ENCODE measurements around the gene TSFM. TPM values are rescaled to one million over a fixed set of nuclear protein-coding genes. Genes with fewer than 3 reads are reported as not detected.

TSFM gene
- 16.6 and 27.2 TPM in 2 replicates for total RNA-seq

GRCh38 chr12:57782608-57783465, at the start of gene TSFM:
TSS of gene TSFM (plus strand) at chr12:57782787. CDS start at chr12:57782802, 15 bp downstream.

GRCh38 chr12:57738661-57739237, 43.8 kb upstream of the TSFM start, which contains the start of gene AGAP2:
TSS of gene AGAP2 (minus strand) at chr12:57738742. CDS start at chr12:57738246, 496 bp downstream.

GRCh38 chr12:57744777-57745484, 37.7 kb upstream of the TSFM start, which contains the start of gene TSPAN31:
TSS of gene TSPAN31 (plus strand) at chr12:57745039. CDS start at chr12:57745155, 116 bp downstream.

GRCh38 chr12:57751788-57752667, 30.6 kb upstream of the TSFM start, which contains the start of gene CDK4:
TSS of gene CDK4 (minus strand) at chr12:57752310. CDS start at chr12:57751717, 593 bp downstream.

GRCh38 chr12:57754411-57755193, 28.0 kb upstream of the TSFM start, which contains the start of gene MARCHF9:
TSS of gene MARCHF9 (plus strand) at chr12:57755103. CDS start at chr12:57755529, 426 bp downstream.

GRCh38 chr12:57766464-57767304, 15.9 kb upstream of the TSFM start, which contains the start of gene CYP27B1:
TSS of gene CYP27B1 (minus strand) at chr12:57767078. CDS start at chr12:57767041, 37 bp downstream.

GRCh38 chr12:57771873-57772428, 10.6 kb upstream of the TSFM start, which contains the start of gene METTL1:
TSS of gene METTL1 (minus strand) at chr12:57772105. CDS start at chr12:57772083, 22 bp downstream.

GRCh38 chr12:57772429-57773322, 9.9 kb upstream of the TSFM start, which contains the start of gene EEF1AKMT3:
TSS of gene EEF1AKMT3 (plus strand) at chr12:57772614. CDS start at chr12:57772725, 111 bp downstream.

GRCh38 chr12:57846577-57847319, 64.2 kb downstream of the TSFM start, which contains the start of gene CTDSP2:
TSS of gene CTDSP2 (minus strand) at chr12:57846729. CDS start at chr12:57846435, 294 bp downstream.

Small RNA genes lying within 50 kb of the gene (small RNA-seq; reads per million reads assigned to genes)
- gene MIR26A2 (1.9 reads per million, percentile 79 among the genes with 10 or more reads in this experiment), gene RNU6-1083P (not detected)

Other genes with a start within 250 kb of the TSFM start
- gene DCTN2, start 235.6 kb upstream of the TSFM start, total RNA-seq = 89.3 and 95.6 TPM in 2 replicates
- under 0.01 and 0.20 TPM in 2 replicates for gene KIF5A, start 232.7 kb upstream of the TSFM start, total RNA-seq
- gene PIP4K2C, start 191.6 kb upstream of the TSFM start, total RNA-seq = 1.8 and 2.6 TPM in 2 replicates
- 0.78 and 3.7 TPM in 2 replicates for gene DTX3, start 178.0 kb upstream of the TSFM start, total RNA-seq
- 0.98 and 4.0 TPM in 2 replicates for gene ARHGEF25, start 171.4 kb upstream of the TSFM start, total RNA-seq
- gene B4GALNT1, start 149.6 kb upstream of the TSFM start, total RNA-seq = under 0.01 and 0.20 TPM in 2 replicates
- gene OS9, start 88.7 kb upstream of the TSFM start, total RNA-seq = 80.9 and 99.9 TPM in 2 replicates
- gene AGAP2, start 44.0 kb upstream of the TSFM start, total RNA-seq = under 0.01 and 0.39 TPM in 2 replicates
- 23.3 and 28.3 TPM in 2 replicates for gene TSPAN31, start 37.7 kb upstream of the TSFM start, total RNA-seq
- 238 and 247 TPM in 2 replicates for gene CDK4, start 30.5 kb upstream of the TSFM start, total RNA-seq
- gene MARCHF9, start 27.7 kb upstream of the TSFM start, total RNA-seq = 1.2 and 1.8 TPM in 2 replicates
- 0.39 and 1.1 TPM in 2 replicates for gene CYP27B1, start 15.7 kb upstream of the TSFM start, total RNA-seq
- 8.1 and 8.2 TPM in 2 replicates for gene METTL1, start 10.7 kb upstream of the TSFM start, total RNA-seq
- gene EEF1AKMT3, start 10.2 kb upstream of the TSFM start, total RNA-seq = 6.6 and 9.4 TPM in 2 replicates
- gene AVIL, start 35.9 kb downstream of the TSFM start, total RNA-seq = 1.8 and 3.7 TPM in 2 replicates
- 62.6 and 79.7 TPM in 2 replicates for gene CTDSP2, start 63.9 kb downstream of the TSFM start, total RNA-seq
- gene ATP23, start 158.8 kb downstream of the TSFM start, total RNA-seq = 5.3 and 10.3 TPM in 2 replicates

All from subcutaneous preadipocyte (primary cell).